ENCODE measurements around the gene RSAD1.

DNA sequence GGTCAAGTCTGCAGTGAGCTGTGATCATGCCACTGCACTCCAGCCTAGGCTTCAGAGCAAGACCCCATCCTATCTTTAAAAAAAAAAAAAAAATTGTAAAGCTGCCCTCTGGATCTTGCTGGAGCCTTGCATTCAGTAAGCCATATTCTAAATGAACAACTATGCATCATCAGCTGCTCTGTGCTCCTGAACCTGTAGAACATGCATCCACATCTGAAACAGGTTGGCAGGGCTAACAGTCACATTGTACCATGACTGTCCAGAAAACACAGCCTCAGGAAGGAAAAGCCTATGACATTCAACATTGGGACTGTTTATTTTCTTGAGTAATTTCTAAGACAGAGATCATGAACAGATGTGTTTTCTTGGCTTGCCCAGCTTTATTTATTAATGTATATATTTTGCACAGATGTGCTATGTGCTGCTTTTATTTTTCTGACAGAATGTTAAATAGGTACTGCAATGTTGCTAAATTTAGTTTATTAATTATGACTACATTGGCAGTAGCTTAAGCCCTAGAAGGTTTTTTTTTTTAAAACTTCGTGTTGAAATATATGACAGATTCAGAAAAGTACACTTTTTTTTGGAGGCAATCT lies 32.8 kb upstream of the RSAD1 start:
- TF ChIP-seq EZH2 (optimal IDR thresholded peaks at IDR 0.05; ENCODE audit: low read depth, low read length) (no peak), EZH2phosphoT487 (IDR thresholded peaks at IDR 0.05; ENCODE audit: low read length) (no peak)
